DMS53 treated with DMSO at 0.1 percent for 48 hours (cell line): ENCODE results near the gene DLL1.
"Not testable (repeated sequence)": the region's sequence is repeated elsewhere in the genome, so short reads cannot be mapped to it uniquely, and the experiment has no call there.

ENCODE experiments used
- DNase-seq: peaks from one replicate; lab custom pipeline; 2025; ENCODE audit not compliant: unreplicated experiment; lab: John Stamatoyannopoulos, UW

The DLL1 gene

DNA sequence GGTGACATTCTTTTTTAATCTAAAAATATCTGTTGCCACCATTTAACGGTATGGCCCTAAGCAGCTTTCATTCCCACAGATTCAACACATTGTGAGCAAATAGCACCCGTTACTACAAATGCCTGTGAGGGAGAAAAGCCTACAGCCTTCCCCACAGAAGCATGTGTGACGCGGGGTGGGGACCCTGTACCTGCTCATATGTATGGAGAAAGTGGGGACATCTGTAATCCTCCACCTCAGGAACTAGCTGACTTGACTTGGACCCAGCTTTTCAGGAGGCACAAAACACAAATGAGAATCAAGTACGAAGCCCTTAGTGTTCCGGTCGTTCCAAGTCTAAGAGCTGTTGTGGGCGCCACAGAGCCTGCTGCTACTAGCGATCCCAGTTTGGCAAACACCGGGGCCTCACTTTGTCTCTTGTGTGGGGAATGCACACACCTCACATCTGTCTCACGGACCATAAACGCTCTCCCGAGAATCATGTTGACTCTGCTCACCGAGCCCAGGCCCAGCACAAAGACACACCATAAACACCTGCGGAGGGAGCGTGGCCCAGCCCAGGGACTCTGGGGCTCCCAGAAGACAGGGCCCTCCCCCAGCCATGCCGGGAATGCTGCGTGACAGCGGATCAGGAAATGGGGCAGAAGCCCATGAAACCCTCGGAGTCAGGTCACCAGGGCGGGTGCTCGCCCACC, 21.6 kb downstream of the DLL1 start:
- DNase-seq: peak; percentile 79

DNA sequence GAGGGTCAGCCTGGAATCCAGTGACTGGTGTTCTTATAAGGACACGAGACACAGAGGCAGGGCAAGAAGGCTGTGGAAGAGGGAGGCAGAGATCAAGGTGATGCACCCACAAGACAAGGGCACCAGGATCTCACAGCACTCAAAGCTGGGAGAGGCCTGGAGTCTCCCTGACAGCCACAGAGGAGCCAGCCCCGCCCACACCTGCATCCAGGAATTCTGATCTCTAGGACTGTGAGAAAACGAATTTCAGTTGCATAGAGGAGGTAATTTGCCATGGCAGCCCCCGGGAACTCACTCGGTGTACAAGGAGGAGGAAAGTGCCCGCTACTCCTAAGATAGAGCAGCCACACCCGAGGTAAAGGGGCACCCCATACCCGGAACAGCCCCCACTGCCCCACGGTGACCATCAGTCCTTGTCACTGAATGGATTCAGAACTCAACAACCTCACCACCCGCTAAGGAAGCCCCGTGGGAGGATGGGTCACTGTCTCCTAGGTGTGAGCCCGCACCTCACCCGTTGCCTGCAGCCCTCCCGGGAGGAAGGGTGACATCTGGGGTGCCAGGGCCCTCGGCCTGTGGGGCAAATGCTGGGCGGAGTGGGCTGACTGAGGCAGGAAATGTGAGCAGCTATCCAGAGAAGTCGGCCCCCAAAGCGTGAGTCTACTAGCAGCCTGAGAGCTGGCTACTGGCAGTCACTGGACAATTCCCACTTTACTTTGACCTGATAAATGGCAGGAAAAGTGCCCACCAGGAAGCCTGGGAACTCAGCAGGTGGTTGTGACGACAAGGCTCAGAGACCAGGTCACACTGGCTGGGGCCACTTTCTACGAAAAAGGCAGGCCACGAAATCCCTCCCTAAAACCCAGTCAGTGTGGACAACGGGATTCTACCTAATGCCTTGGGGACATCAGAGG, 22.4 kb downstream of the DLL1 start:
- DNase-seq: no peak

DNA sequence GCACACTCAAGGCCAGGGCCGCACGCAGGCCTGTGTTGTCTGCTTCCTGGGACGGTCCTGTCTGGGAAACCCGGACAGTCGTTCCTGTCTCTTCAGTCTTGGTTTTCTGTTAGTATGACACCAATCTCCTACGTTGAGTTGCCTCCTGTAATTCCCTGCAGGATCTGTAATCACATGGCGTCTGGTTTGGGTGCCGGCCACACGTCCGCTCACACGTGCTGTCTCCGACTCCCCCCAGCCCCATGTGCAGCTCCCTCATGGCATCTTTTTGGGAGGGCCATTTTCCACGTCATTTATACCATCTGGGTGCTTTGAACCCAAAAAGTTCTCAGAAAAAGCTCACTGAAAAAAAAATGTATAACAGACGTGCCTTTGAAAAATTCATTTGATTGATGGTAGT, 23.2 kb downstream of the DLL1 start:
- DNase-seq: no peak

DNA sequence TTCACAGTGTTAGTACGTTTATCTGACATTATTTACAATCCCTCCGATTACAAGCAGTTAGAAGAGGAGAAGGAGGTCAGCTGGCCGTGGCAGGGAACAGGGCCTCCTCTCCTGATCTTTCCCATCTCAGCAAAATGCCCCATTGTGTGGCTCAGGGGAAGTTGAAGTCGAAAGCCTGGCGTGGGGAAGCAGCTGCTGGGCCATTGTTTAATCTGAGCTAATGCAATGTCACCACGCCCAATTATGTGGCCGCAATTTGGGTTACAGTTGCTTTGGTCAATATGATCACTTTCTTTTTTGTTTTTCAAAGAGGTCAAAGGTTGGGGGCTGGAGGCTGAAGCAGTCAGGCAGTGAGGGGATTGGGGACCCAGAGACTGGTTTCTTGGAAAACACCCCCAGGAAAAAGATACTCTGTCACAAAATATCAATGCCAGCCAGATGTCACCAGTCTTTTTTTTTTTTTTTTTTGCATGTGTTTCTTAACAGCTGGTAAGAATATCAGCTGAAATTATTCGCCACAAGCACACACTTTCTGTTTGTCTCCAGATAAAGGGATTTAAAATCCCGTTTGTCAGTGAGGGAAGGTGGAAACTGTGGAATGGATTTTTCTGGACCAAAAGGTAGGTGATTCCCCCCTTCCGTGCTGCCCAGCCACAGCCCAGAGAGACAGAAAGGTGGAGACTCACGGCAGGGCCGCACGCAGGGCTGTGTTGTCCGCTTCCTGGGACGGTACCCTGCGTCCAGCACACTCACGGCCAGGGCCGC, 24.6 kb downstream of the DLL1 start:
- no peak for DNase-seq

DNA sequence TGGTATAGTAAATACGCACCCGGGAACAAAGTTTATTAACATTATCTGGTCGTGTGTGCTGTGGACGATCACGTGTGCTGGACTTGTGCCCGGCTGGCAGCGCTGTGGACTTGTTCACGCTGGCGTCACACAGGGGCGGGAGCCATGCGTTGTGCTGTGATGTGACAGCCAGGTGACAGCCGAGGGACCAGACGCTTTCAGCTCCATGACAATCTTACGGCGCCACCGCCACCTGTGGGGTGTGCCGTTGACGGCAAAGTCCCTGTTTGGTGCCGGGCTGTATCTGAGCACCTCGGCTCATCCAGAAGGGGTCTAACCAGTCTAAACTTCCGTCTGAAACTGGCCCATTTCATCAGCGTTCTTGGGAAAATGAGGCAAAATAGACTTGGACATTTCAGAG, 25.2 kb downstream of the DLL1 start:
- peak; percentile 61 for DNase-seq

DNA sequence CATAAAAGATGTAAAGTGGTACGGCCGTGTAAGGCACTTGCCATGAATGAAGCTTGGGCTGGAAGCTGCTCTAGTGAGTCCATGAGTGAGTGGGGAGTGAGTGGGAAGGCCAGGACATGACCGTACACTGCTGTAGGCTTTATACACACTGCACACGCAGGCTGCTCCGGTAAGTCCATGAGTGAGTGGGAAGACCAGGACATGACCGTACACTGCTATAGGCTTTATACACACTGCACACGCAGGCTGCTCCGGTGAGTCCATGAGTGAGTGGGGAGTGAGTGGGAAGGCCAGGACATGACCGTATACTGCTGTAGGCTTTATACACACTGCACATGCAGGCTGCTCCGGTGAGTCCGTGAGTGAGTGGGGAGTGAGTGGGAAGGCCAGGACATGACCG, 26.2 kb downstream of the DLL1 start:
- DNase-seq: not testable (repeated sequence)

DNA sequence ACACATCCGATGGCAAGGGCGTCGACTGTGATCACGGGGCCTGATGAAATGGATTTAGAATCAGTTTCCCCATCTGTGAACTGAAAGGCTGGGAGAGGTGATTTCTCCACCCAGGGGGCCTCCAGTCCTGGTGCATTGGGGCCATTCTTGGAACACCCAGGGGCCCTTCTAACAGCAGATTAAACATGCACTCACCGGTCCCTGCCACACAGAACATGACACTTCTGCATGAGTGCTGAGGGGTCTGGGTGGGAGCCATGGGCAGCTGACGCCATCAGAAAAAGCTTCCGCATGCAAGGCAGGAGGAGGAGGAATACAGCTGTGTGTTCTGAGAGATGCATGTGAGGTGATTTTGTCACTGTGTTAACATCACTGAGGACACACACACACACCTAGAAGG, 26.8 kb downstream of the DLL1 start:
- no peak for DNase-seq

DNA sequence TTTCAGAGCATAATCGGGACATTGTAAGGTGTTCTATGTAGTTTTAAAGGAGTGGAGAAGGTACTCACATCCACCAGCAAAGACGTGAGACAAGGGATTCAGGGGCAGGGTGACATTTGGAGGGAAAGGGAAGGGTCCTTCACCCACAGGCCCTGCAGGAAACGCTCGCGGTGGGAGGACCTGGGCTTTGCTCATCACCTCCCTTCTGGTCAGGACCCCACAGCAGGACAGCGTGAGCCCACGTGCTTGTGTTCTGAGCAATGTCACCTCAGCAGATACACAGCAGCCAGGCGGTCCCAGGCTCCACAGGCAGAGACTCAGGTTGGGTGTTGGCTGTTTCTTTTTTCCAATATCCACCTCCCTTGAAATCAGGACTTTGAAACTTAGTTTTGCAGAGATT, 27.5 kb downstream of the DLL1 start:
- DNase-seq: no peak

DNA sequence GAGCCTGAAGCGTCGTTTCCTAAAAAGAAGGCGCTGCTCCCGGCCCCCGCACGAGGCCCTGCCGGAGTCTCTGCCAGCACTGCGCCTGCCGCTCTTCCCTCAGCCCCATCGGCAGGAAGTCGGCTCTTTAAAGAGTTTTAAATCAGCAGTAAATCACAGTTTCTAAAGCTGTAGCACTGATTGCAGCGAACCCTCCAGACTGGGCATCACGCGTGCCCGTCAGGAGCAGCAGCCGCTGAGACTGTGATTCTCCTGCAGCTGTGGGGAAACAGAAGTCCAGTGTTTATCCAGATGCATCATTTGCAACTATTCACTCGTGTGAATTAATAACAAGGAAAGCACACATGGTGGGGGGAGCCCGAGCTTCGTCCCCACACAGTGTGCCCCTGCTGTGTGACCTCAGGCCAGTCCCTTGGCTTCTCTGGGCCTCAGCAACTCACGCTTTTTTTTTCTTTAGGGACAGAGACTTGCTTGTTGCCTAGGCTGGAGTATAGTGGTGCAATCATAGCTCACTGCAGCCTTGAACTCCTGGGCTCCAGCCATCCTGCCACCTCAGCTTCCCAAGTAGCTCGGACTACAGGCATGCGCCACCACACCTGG, 28.3 kb downstream of the DLL1 start:
- DNase-seq: no peak

DNA sequence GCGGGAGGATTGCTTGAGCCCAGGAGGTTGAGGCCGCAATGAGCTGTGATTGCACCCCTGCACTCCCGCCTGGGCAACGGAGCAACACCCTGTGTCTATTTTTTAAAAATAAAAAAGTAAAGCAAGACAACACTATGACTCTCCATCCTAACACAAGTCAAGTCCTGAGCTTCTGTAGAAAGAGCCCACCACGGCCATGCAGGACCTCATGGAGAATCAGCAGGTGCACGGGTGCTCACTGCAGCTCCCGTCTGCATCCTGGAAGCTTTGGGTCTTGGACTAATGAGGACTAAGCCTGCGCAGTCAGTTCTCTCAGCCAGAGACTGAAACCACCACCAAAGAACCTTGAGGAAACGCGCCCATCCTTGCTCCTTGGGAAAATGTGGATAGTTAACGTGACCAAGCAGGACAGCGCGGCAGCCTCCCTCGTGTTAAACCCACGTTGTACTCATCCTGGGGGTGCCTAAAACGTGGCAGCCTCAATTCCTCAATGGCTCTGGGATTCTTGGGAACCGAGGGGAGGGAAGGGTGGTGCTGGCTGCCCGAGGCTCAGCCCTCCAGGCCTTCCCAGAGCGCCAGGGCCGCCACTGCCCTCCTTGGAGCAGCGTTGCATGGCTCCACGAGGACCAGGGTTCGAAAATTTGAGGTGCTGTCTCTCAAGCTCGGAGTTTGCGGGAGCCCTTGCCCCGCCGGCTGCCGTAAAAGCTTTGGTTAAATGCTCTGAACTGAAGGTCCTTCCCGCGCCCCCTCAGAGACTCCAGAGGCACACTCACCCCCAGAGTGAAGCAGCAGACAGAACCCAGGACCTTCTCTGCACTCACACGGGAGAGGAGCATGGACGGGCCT, 29.0 kb downstream of the DLL1 start:
- no peak for DNase-seq

DNA sequence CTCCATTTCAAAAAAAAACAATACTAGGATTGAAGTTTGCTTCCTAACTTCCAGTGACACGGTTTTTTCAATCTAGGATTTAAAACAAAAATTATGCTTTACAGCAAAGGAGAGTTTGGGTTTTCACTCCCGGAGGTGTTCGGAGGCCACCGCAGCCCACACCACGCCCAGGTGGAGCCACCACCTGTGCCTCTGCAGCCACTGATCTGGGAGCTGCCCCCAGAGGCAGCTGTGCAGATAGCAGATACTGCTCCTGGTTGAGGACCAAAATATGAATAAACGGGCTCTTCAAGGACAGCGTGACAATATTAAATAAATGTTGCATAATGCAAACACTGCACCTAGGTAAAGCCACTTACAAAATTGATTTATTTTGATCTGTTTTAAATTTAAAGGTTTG, 30.2 kb downstream of the DLL1 start:
- DNase-seq: no peak

DNA sequence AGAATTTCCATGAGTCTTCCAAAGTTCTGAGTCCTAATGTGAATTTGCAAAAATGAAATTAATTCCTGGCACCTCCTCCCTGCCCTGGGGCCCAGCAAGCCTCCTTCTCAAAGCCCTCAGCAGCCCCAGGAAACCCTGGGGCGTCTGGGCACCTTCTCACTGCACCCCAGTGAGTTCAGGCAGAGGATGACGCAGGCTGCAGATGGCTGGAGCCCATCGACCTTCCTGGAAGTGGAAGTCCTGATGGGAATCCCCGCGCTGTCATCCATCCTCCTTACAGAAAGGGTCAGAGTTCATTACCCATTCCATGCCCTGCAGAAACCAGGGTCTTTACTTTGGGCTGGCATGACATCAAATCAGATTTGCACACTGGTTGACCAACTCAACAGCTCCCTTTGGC, 31.6 kb downstream of the DLL1 start:
- no peak for DNase-seq

DNA sequence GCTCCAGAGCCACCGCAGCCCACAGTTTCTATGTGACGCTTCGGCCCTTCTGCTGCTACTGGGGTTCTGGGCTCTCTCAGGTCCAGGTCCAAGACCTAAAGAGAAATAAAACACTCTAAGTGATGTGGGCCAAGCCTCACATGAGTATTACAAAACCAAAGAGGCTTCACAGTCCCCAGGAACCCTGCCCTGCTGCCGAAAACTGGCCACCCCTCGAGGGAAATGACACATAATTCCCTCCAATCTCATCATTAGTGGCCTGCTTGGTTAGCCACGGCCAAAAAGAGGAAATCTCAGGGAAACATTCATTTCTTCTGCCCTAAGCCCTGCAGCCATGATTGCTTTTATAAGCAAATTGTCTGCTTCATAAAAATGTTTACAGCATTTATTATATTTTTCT, 32.5 kb downstream of the DLL1 start:
- DNase-seq: no peak

DNA sequence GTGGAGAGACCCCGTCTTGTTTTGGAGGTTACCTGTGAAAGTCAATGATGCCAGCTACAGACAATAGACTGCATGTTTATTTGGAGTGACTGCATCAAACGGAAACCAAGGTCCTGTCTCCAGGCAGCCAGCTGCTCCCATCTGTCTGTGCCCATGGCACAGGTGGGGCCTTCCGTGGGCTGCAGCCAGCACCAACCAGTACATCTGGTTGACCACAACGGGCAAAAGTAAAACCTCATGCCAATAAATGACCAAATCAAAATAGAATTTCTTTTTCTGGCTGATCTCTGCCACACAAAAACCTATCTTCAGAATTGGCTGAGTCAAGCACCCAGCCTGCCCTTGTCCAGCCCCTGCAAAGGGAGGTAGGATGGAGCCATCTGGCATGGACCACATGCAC, 33.5 kb downstream of the DLL1 start:
- no peak for DNase-seq

DNA sequence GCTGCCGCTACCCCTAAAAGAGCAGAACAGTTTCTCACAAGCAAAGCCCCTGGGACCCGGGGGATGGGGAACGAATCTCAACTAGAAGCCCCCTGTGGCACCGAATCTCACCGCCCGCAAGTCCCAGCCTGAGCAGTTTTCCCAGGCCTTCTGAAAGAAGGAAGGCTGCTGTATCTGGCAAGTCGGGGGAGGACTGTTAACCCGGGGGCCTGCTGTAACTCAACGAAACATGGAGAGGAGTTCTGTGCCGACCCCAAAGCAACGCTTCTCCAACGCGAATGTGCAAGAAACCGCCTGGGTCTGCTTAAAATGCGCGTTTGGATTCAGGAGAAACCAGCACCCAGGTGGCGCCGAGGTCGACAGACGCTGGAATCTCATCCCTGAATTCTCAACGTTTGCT, 34.2 kb downstream of the DLL1 start:
- no peak for DNase-seq

DNA sequence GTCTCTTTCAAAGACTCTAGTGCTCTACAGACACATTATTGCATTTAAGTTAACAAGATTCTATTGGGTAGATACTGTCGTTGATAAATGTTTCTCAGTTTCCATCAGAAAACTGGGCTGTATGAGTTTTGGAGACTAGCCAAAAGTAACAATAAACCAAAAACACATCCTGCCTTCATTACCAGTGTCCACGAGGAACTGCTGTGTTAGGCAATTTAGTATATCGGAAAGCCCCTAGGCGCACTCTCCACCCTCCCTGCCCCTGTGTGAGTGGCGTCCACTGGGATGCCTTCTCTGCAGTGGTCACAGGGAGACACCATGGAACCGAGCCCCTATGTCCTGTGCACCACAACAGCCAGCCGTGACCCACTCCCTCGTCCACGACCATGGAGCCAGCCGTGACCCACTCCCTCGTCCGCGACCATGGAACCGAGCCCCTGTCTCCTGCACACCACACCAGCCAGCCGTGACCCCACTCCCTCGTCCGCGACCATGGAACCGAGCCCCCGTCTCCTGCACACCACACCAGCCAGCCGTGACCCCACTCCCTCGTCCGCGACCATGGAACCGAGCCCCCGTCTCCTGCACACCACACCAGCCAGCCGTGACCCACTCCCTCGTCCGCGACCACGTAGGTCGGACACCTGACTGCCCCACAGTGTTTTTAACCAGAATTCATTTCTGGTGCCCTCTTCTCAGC, 35.3 kb downstream of the DLL1 start:
- DNase-seq: no peak

DNA sequence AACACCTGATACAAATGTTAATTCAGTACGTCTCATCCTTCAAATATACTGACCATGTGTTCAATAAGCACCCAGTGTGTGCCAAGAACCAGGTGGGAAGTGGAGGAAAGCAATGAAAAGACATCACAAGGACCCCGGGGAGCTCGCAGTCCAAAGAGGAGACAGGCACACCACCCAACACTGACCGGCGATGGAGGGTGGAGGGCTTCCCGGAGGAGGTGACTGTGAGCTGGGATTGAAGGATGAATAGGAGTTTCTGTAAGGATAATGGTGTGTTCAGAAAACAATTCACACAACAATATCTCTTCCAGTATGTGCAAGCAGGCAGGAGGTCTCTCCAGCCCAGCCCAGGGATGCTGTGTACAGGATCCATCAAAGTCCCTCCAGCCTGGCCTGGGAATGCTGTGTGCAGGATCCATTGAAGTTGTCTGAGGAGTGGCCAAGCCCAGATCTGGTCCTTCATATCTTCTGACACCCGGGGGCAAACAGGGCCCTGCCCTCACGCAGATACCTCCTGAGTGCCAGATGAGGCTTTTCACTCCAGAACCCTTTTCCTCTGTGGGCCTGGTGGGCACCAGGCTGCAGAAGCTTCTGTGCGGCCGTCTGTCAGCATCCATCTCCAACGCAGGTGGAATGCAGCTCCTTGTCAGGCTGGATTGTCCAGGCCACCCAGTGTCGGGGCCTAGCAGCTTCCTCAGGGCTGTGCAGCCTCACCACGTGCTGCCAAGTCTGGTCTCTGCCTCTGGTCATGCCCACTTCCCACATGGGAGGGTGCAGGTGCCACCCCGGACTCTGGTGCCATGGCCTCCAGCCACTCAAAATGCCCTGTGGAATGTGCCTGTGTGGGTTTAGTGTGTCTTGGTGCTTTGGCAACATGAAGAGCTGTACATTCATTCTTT, 36.3 kb downstream of the DLL1 start:
- DNase-seq: no peak

DNA sequence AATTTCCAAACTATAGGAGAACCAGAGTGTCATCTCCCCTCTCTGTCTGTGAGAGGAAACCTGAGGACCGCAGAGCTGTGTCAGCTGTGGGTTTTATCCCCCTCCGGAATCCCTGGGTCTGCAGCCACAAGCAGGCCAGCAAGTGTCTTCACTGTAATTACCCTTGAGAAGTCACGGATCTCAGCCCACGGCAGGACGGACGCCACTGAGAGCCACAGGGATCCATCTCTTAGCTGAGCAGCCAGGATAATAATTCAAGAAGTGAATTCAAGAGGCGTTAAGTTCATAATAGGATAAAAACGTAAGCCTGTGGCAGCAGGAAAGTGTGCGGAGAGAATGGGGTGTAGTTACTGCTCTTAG, 37.0 kb downstream of the DLL1 start:
- DNase-seq: no peak
